Chondrocyte (in vitro differentiated cells): ENCODE data around the gene GRIA3. TPM values are rescaled to one million over a fixed set of nuclear protein-coding genes. Genes with fewer than 3 reads are reported as not detected.

Experiments
- DNase-seq: peaks from one replicate; pipeline ENCODE4 v3.0.0; 2021; ENCODE audit warnings: mixed read lengths, low spot score
- H3K27ac Mint-ChIP-seq: one replicate; pipeline ENCODE4 v1.8.0; 2021; ENCODE audit warnings: mild to moderate bottlenecking, moderate library complexity, mixed read lengths; ENCODE audit not compliant: unreplicated experiment
- H3K27me3 Mint-ChIP-seq: 2 replicates; pipeline ENCODE4 v1.8.0; 2021; ENCODE audit warnings: low read depth, mixed read lengths
- H3K36me3 Mint-ChIP-seq: 2 replicates; pipeline ENCODE4 v1.8.0; 2021; ENCODE audit warnings: low read depth, mixed read lengths
- H3K4me1 Mint-ChIP-seq: 2 replicates; pipeline ENCODE4 v1.8.0; 2021; ENCODE audit warnings: low read depth, mild to moderate bottlenecking, mixed read lengths
- H3K4me3 Mint-ChIP-seq: one replicate; pipeline ENCODE4 v1.8.0; 2021; ENCODE audit warnings: mild to moderate bottlenecking, moderate library complexity, mixed read lengths; ENCODE audit not compliant: unreplicated experiment
- H3K9me3 Mint-ChIP-seq: 2 replicates; pipeline ENCODE4 v1.8.0; 2021; ENCODE audit warnings: low read depth, mixed read lengths
- CTCF ChIP-seq: fragments of 200-600 bp; sonication (generic); IDR thresholded peaks from 2 replicates; pipeline ENCODE4 v1.5.0; 2021; ENCODE audit warnings: antibody characterized with exemption, mild to moderate bottlenecking, moderate library complexity
- total RNA-seq: library from RNA; stranded (reverse); gene quantifications from 3 replicates; pipeline ENCODE4 v1.2.1, GENCODE V29; 2021

GRIA3 gene
- total RNA-seq, 1 donor from 2014 or later, result not detected

GRCh38 chrX:123170546-123170945 is 13.5 kb upstream of the GRIA3 start:
- TF ChIP-seq CTCF, result no peak
- Mint-ChIP-seq H3K27ac (no peak overlapping the region), H3K9me3 (peaks cover 25% of the 10 kb centered on the region), H3K36me3 (no peaks in the 10 kb centered on the region), H3K4me1 (no peaks in the 10 kb centered on the region), H3K4me3 (no peak overlapping the region), H3K27me3 (no peaks in the 10 kb centered on the region)
- DNase-seq, result no peak

- Mint-ChIP-seq H3K27ac (no peak overlapping the region), H3K4me1 (no peaks in the 10 kb centered on the region), H3K9me3 (peaks cover 22% of the 10 kb centered on the region), H3K4me3 (no peak overlapping the region), H3K27me3 (no peaks in the 10 kb centered on the region), H3K36me3 (no peaks in the 10 kb centered on the region)
- no peak for TF ChIP-seq CTCF
- DNase-seq, result no peak
Measured at GRCh38 chrX:123171781-123172180, 12.3 kb upstream of the GRIA3 start.

GRCh38 chrX:123172869-123173268 is 11.2 kb upstream of the GRIA3 start:
- no peak for DNase-seq
- Mint-ChIP-seq H3K27me3 (no peaks in the 10 kb centered on the region), H3K4me3 (no peak overlapping the region), H3K27ac (no peak overlapping the region), H3K4me1 (no peaks in the 10 kb centered on the region), H3K36me3 (no peaks in the 10 kb centered on the region), H3K9me3 (peaks cover 19% of the 10 kb centered on the region)
- TF ChIP-seq CTCF, result no peak

GRCh38 chrX:123173833-123174232 is 10.2 kb upstream of the GRIA3 start:
- no peaks in the 10 kb centered on the region for H3K36me3 Mint-ChIP-seq
- peak; percentile 23 for TF ChIP-seq CTCF
- no peak overlapping the region for H3K27ac Mint-ChIP-seq
- no peak overlapping the region for H3K4me3 Mint-ChIP-seq
- H3K27me3 Mint-ChIP-seq, result no peaks in the 10 kb centered on the region
- no peak for DNase-seq
- no peaks in the 10 kb centered on the region for H3K4me1 Mint-ChIP-seq
- H3K9me3 Mint-ChIP-seq, result peaks cover 18% of the 10 kb centered on the region

GRCh38 chrX:123175366-123176122 is 8.5 kb upstream of the GRIA3 start:
- Mint-ChIP-seq H3K4me3 (no peak overlapping the region), H3K4me1 (no peaks in the 10 kb centered on the region), H3K27me3 (no peaks in the 10 kb centered on the region)

More at GRCh38 chrX:123175366-123176122, 8.5 kb upstream of the GRIA3 start:
- Mint-ChIP-seq H3K9me3 (peaks cover 18% of the 10 kb centered on the region), H3K36me3 (no peaks in the 10 kb centered on the region), H3K27ac (no peak overlapping the region)
- DNase-seq, result no peak
- TF ChIP-seq CTCF, result no peak
